ENCODE data around the gene MYH9. TPM values are rescaled to one million over a fixed set of nuclear protein-coding genes. Genes with fewer than 3 reads are reported as not detected.

MYH9 gene
- total and polyA plus RNA-seq, 2 experiments from 2014 or later, result 58.4 to 233 TPM

Small RNAs within 50 kb of the gene (microRNA-seq; reads per million reads assigned to microRNA genes)
- not detected for gene MIR6819

Small RNAs within 50 kb of the gene (small RNA-seq; reads per million reads assigned to genes)
- gene MIR6819 (ENCODE audit: low replicate concordance), result not detected

Other genes with a start within 250 kb of the MYH9 start
- not detected in 2 replicates for gene APOL3, start 227.2 kb downstream of the MYH9 start, total RNA-seq (2014; rRNA removed; shearing (Covaris generic))
- not detected in 2 replicates for gene APOL3, start 227.2 kb downstream of the MYH9 start, polyA plus RNA-seq (2016; fragmentation: Nextera tagmentation; extraction: Ambion mirVana)
- gene APOL4, start 186.2 kb downstream of the MYH9 start, total RNA-seq (2014; rRNA removed; shearing (Covaris generic)), result not detected in 2 replicates
- not detected in 2 replicates for gene APOL4, start 186.2 kb downstream of the MYH9 start, polyA plus RNA-seq (2016; fragmentation: Nextera tagmentation; extraction: Ambion mirVana)
- gene APOL2, start 148.4 kb downstream of the MYH9 start, total RNA-seq (2014; rRNA removed; shearing (Covaris generic)), result 10.4 and 12.4 TPM in 2 replicates
- gene APOL2, start 148.4 kb downstream of the MYH9 start, polyA plus RNA-seq (2016; fragmentation: Nextera tagmentation; extraction: Ambion mirVana), result 4.9 and 5.5 TPM in 2 replicates
- gene APOL1, start 134.8 kb downstream of the MYH9 start, total RNA-seq (2014; rRNA removed; shearing (Covaris generic)), result not detected in 2 replicates
- 0.11 and 0.23 TPM in 2 replicates for gene APOL1, start 134.8 kb downstream of the MYH9 start, polyA plus RNA-seq (2016; fragmentation: Nextera tagmentation; extraction: Ambion mirVana)
- 21.6 and 23.0 TPM in 2 replicates for gene TXN2, start 93.7 kb upstream of the MYH9 start, total RNA-seq (2014; rRNA removed; shearing (Covaris generic))
- 50.3 and 55.6 TPM in 2 replicates for gene TXN2, start 93.7 kb upstream of the MYH9 start, polyA plus RNA-seq (2016; fragmentation: Nextera tagmentation; extraction: Ambion mirVana)
- 38.3 and 47.5 TPM in 2 replicates for gene FOXRED2, start 119.1 kb upstream of the MYH9 start, total RNA-seq (2014; rRNA removed; shearing (Covaris generic))
- gene FOXRED2, start 119.1 kb upstream of the MYH9 start, polyA plus RNA-seq (2016; fragmentation: Nextera tagmentation; extraction: Ambion mirVana), result 11.5 and 12.7 TPM in 2 replicates
- 360 and 381 TPM in 2 replicates for gene EIF3D, start 141.2 kb upstream of the MYH9 start, total RNA-seq (2014; rRNA removed; shearing (Covaris generic))
- 148 and 149 TPM in 2 replicates for gene EIF3D, start 141.2 kb upstream of the MYH9 start, polyA plus RNA-seq (2016; fragmentation: Nextera tagmentation; extraction: Ambion mirVana)